Esophagus muscularis mucosa (tissue), 3 donors: Measurements from ENCODE around the gene SLC5A6.

Experiments used
- CTCF ChIP-seq, 3 experiments: fragments of 200-600 bp in 2 of 3; fragments of 450-650 bp in 1 of 3; sonication (generic) in 2 of 3; IDR thresholded peaks; one replicate each; pipeline ENCODE4 v1.5.1; 2017 to 2019; ENCODE audit warnings: antibody characterized with exemption in 3 of 3, mild to moderate bottlenecking in 2 of 3, moderate library complexity in 1 of 3
- POLR2A ChIP-seq: fragments of 450-650 bp; IDR thresholded peaks from one replicate; pipeline ENCODE4 v1.6.1; 2017; ENCODE audit warnings: antibody characterized with exemption, moderate library complexity, mild to moderate bottlenecking, low read depth
- POLR2AphosphoS5 ChIP-seq, 2 donors: sonication (generic); formaldehyde crosslinking; IDR thresholded peaks; one replicate each; pipeline ENCODE4 v1.6.1; 2017; ENCODE audit warnings: antibody characterized with exemption in 2 of 2

GRCh38 chr2:27174638-27175037 lies 37.4 kb downstream of the SLC5A6 start:
- no peak for TF ChIP-seq POLR2AphosphoS5 (IDR thresholded peaks at IDR 0.05)
- no peak for TF ChIP-seq CTCF (IDR thresholded peaks at IDR 0.05)
- TF ChIP-seq POLR2A = no peak
